HG02943 (cell line): ENCODE results near the gene CARD16.

Source experiments
- ATAC-seq: cut with Tn5 transposase; IDR thresholded peaks from one replicate; pipeline ENCODE4 v1.9.1; 2021; ENCODE audit warnings: mild to moderate bottlenecking, low read depth, moderate library complexity; ENCODE audit not compliant: unreplicated experiment

CARD16 gene

DNA sequence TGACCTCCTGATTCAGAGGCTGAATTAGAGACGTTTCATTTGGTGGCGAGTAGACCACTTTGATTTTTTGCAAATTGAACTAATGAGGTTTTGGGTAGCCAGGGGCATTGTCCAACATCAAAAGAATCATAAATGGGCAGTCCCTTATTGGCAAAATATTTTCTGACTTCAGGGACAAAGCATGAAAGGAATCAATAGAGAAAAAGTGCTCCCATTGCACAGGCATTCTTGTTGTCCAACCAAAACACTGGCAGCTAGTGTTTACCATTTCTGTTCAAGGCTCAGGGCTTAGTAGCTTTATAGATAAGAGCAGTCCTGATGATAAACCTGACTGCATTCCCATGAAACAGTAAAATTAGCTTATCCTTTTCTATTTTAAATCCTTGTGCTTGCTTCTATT, 6.4 kb upstream of the CARD16 start:
- ATAC-seq: no peak

DNA sequence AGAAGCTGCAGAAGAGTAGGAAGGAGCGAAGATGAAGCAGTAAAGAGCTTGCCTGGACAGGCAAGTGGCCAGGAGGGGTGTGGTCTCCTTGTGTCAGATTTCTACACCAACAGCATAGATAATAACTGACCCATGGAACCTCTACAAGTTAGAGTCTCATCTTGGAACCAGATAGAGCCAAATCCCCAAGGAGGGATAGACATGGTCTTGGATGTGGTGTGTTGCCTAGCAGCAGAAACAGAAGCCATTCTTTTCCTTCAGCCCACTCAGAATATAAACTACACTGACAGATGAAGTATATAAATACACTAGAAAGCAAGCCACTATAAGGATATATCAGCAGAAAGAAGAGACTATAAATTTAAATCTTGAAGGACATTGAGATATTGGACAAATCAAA, 4.3 kb upstream of the CARD16 start:
- ATAC-seq: no peak

DNA sequence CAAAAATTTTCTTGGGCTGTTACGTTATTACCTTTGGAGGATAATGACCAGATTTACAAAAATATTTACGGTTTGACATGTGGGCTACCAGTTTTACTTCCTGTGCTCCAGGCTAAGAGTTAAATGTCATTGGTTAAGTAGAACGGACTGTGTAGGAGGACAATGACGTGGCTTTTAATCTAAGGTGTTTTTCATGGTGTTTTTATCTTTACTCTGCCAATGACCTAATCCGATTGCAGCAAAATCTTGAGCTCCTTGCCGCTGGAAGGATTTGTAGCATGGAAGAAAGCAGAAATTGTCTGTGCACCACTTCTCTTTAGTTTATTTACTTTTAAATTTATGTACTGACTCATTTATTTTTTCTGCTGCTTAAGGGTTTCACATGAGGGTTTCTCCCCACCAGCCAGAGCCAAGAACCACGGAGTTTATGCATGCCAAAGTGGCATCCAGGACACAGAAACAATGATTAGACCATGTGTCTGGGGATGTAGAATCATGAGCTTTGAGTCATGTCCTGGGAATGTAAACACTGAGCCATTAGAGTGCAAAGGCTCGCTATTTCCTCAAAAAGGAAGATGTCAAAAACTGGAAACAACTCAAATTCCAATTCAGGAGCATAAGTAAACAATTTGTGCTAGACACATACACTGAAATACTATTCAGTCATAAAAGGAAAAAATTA, 1.9 kb upstream of the CARD16 start:
- ATAC-seq: no peak

DNA sequence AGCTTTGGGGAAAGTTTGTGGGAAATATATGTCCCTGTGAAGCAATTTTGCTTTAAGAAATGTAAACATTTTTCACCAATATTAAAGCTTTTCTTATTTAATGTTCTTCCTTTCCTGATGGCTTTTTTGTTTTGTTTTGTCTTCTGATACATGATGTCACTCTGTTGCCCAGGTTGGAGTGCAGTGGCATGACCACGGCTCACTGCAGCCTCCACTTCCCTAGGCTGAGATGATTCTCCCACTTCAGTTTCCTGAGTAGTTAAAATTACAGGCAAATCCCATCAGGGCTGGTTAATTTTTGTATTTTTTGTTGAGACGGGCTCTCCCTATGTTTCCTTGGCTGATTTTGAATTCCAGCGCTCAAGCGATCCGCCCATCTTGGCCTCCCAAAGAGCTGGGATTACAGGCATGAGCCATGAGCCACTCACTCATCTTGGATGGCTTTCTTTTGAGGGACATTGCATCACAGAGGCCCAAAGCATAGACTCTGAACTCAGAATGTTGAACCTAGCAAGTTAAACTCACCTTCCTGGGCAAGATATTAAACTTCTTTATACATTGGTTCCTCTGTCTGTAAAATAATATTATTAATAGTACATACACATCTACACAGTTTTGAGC, 651 bp upstream of the CARD16 start:
- ATAC-seq: no peak

DNA sequence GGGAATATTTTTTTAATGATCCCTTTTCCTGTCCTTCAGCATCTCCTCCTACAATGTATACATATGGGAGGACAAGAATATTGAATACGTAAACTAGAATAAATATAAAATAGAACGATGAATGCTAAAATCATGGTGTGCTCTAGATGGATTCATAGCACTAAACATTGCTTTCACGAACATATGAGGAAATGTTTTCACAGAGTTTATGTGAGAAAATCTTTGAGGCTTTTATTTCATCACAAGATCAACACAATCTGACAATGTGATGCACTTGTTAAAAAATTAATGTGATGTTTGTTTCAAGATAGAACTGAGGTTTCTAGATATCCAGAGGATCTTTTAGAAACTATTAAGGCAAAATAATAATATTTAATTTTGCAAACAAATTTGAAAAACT, 3.0 kb downstream of the CARD16 start:
- ATAC-seq: no peak

DNA sequence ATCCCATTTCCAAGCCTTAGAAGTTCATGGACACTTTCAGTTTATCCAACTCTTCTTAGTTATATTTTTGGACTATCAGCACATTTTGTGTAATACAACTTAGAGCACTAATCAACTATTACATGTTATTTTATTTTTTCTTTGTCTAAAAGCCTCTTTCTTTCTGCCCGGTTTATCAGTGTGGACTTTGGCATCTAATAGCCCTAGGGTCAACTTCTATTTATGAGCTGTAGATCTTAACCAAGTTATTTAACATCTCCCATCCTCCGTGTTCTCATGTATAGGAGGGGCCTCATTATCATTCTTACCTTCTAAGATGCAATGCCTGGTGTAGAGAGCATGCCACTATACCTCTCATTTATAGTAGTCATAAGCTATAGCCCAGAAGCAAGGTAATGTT, 4.4 kb downstream of the CARD16 start:
- no peak for ATAC-seq

DNA sequence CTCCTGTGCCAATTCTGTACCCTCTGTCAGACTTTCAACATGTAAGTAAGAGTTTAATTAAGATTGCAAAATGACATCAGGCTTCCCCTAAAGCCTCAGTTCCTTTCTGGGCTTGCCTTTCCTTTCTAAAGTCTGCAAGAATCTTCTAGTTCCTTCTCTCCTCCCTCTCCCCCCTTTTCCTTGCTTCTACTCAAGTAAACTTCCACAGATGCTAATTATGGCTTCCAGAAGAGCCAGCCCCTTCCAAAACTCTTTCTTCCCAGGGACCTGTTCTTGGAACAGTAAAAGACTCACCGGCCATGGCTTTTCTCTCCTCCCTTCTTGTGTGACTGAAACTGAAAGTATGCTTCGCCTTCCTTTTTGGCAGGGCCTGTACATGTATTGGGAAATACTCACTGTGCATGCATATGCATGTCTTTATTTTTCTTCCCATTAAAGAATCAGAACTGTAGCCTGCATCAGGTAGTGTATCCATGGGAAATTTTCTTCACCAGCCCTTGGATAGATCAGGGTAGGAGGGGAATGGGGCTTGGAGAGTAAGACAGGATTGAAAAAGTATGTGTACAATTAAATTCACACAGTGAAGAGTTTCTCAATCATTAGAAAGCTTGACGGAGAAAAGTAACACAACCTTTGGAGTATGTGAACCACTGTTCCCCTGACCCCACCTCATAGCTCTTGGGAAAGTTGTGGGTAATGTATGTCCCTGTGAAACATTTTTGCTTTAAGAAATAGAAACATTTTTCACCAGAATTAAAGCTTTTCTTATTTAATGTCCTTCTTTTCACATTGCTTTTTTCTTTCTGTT, 10.1 kb downstream of the CARD16 start, which contains the start of gene CASP1:
Gene CASP1, minus strand, starts transcription at position 332 of the 808 bp plus-strand sequence. Its CDS starts 31 bp downstream, at position 301.
- ATAC-seq: peak; percentile 94

DNA sequence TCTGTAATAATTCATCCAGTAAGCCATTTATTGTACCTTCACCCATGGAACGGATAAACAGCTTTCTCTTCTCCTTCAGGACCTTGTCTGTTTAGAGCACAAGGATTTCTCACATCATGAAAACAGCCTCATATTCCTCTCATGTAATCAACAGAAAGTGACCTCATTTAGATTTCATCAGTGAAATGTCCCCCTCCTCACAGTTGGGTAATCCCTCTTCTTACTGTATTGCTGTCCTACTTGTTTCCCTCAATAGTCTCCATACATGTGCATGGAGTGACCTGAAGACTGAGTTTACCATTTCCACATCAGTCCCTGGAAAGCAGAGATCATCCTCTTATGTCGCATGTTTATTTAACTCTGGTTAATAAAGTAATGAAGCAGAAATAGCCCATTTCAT, 10.7 kb downstream of the CARD16 start:
- ATAC-seq: peak; percentile 8

DNA sequence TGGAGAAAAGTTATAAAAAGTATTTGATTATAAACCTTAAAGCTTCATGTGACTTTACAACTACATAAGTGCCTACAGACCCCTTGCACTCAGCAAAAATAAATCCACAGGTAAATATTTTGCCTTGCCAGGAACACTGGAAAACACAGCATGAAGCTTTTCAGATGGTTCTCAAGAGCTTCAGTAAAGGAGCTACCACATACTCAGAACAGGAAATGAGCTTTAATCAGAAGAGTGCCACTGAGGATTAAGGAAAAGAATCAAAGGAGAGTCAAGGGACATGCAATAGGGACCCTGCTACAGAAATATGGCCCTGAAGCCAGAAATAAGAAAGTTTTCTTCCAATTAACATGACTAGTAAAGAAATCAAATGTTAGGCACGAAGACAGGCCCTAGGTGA, 11.4 kb downstream of the CARD16 start:
- no peak for ATAC-seq

DNA sequence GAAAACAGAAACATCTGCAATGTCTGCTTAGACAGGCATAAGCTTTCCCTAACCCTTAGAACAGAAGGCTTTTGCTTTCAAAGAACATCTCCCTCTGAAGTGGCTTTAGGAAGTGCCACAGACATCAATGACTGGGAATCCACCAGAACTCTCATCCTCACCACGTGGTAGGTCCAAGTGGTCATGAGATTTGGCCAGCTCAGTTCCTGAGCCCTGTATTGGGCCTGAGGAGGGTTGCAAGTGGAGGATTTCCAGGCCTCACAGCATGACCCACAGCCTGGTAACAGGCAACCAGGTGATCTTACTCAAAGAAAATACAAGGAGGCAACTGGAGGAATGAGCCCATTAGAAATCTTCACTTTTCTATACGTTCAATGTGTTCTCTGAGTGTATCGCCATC, 11.8 kb downstream of the CARD16 start:
- no peak for ATAC-seq

DNA sequence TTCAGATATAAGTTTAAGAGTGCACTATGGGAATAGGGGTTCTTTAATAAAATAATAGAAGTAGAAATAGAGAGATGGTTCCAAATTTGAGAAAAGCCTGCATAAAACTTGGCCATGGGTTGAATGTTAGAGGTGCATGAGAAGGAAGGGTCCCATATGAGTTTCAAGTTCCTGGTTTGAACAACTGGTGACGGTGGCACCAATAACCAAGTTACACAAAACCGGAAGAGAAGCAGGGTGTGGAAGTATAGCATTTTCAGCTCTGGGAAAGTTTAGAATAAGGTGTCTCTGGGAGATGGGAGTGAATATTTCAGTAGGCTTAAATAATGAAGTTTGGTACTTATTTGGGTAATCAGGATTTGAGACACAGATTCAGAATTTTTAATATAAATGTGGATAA, 12.6 kb downstream of the CARD16 start:
- ATAC-seq: no peak

DNA sequence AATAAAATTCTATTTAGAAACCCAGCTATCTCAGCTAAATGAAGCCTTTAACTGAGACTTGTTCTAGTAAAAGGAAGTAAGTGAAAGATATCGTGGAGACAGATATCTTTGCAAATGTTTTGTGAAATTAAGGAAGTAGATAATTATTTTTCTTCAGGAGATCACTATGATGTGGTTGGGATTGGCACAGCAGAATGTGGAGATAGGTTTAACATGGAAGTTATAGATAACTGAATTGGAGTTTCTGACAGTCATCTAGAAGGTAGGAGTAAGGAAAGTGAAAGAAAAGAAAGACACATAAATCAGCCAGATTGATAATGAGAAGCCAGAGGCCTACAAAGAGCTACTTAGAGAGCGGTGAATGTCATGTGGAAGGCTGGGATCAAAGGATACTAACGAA, 17.5 kb downstream of the CARD16 start:
- ATAC-seq: no peak

DNA sequence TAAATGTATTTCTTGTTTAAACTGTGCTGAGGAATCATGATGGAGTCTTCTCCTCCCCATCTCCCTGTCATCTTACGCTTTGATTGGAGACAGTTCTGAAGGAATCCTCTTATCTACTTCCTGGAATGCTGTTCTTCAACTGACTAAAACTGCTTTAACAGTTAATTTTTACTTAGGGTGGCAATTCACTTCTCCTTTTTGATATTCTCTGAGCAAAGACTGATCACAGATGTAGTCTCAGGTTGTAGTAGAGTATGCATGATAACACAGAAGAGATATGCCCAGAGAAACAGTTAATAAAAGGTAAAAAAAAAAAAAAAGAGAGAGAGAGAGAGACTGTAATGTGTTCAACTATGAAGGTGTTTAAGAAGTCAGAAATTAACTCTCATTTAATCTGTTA, 20.7 kb downstream of the CARD16 start:
- no peak for ATAC-seq

DNA sequence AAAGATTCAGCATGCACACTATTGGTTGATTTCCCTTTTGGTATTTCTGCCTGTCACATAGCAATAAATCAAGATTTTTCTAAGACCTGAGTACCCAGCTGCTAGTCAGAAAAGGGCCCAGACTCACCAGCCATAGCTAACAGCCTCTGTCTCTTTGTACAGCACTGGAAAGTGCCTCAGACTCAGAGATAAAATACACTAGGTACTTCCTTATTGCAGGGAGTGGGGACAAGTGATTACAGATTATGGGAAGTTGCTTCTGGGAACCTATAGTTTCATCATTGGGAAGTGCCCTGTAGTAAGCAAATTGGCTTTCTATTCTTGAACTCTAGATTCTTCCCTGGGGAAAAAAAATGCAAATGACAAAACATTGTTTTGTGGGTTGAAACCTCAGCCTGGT, 22.1 kb downstream of the CARD16 start, which contains the start of gene CASP5:
Gene CASP5, minus strand, starts transcription at position 166 of the 400 bp plus-strand sequence. Its CDS starts 32 bp downstream, at position 134.
- no peak for ATAC-seq

DNA sequence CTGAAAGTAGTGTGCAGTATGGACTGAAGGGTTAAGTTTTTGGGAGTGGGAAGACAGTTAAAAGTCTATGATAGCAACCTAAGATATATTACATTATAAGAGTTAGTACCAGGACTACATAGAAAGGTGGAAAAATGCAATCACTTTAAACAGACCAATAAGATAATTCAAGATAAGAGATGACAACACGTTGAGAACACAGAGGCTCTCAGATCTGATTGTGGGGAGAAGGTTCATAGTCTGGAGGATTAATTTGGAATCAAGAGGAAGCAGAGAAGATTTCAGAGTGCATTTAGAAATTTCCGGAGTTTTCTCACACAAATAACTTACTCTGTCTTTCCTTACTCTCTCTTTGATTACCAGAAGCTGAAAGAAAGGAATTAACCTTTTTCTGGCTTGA, 22.6 kb downstream of the CARD16 start:
- ATAC-seq: no peak

DNA sequence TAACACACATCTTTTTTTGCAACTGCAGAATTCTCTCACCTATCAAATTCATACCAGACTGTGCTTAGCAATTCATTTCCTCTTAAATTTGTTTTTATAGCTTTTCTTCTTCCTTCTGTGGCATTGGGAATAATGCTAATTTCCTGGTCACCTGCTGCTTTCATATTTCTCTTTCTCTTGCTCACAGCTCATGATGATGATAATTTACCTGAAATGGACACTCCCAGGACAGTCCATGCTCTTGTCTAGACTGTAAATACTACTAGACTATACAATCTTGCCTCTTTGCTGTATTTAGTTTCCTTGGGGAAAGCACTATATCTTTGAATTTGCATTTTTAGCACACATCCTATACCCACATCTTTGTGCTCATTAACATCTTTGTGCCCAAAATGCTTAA, 37.7 kb downstream of the CARD16 start:
- no peak for ATAC-seq

DNA sequence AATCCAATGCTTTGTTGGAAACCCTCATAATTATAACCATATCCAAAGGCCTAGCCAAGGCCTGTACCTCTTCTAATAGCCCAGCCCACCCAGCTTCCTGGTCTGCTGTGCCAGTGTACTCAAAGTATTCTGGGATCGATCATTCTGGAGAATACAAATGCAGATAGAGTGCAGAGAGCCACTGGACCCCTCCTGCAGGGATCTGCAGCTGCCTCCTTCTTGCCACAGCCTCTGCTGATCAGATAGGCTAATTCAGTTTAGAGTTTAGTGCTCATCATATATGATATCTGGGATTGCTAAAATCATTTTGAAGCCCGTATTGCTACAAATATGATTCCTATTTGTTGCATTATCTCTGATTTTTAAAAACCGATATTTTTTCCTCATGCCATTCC, 39.7 kb downstream of the CARD16 start:
- no peak for ATAC-seq

DNA sequence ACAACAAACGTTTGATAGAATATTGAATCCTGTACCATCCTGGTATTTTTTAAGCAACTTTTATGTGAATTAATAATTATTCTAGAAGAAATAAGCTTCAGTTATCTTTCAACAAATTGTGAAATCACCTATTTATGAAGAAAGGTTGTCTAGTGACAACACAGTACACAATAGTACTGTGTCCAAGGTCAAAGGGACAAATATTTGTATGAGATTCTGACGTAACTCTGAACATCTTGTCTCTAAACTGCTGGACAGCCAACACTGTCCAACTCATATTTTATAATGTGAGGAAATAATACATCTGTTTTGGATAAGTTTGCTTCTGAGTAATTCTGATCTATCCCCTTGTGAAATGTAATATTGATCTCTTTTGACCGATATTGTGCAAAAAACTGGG, 41.1 kb downstream of the CARD16 start:
- ATAC-seq: no peak

DNA sequence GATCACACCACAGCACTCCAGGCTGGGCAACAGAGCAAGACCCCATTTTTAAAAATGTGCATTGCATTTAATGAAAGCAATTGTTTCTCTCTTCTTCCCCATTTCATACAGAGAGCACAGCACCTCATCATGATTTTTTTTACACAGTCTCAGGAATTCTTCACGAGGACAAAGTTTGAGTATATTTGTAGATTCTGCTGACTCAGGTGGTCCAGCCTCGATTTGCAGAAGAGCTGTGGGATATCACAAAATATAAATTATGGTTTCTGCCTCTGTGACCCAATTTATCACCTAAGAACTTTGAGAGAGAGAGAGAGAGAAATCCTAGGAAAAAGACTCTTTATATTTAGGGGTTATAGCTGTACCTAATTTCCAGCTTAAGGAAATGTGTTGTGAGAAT, 42.0 kb downstream of the CARD16 start:
- ATAC-seq: no peak

DNA sequence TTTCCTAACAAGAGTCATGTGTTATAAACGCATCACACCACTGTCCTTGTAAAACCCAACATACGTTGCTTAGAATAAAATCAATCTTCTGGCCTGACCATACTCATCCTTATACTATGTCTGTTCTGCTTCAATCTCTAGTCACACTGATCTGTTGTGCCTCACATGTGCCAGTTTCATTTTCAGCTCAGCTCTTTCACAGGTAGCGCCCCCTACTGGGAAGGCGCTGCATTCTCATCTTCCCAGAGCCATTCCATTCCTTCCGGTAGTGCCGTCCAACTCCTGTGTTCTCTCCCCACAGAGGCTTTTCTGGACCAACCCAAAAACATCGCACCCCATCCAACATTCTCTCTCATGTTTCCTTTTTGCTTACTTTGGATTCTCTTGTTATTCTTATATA, 44.3 kb downstream of the CARD16 start:
- ATAC-seq: peak; percentile 83

DNA sequence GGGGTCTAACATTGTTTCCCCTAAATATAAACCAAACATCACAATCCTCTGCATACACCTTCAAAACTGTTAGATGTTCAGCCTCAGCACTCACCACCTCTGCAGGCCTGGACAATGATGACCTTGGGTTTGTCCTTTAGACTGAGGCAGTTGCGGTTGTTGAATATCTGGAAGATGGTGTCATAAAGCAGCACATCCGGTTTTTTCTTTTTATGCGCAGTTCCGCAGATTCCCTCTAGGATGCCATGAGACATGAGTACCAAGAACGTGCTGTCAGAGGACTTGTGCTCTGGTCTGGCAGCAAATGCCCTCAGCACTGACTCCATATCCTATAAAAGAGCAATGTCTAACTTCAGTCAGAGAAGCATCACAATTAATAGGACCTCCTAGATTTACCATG, 45.0 kb downstream of the CARD16 start:
- ATAC-seq: no peak

DNA sequence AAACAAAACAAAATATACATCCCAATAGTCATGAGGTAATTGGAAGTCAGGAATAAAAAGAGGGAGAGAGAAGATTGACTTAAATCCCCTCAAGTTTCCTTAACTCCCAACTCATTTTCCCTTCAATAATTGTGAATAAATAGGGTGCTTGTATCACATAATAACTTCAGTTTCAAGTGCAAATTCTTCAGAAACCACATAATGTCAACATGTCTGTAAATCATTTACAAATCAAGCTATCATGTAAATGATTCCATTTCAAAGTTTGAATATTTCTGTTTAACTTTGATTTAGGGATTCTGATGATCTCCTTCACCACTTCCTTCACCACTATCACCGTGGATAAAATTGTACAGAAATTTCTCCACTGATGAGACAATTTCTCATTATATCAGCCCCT, 45.4 kb downstream of the CARD16 start:
- no peak for ATAC-seq
